ENCODE measurements around the gene TPGS1. TPM values are rescaled to one million over a fixed set of nuclear protein-coding genes. Genes with fewer than 3 reads are reported as not detected.

TPGS1 gene
- total and polyA plus RNA-seq, 2 donors (not counting 3 experiments of a cell fraction or from before 2014, with no cell fraction given): 20.9 to 24.7 TPM

DNA sequence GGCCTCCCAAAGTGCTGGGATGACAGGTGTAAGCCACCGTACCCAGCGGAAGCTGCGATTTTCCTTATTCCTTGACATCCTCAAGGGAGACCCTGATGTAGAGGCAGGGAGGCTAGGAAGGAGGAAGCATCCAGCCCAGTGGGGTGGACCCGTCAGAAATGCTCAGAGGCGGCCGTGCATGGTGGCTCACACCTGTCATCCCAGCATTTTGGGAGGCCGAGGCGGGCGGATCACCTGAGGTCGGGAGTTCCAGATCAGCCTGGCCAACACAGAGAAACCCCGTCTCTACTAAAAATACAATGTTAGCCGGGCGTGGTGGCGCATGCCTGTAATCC is 48.1 kb downstream of the TPGS1 start:
- Histone ChIP-seq H3K79me2 (ENCODE audit: control insufficient read depth, insufficient read depth, low read length) (no peaks in the 10 kb centered on the region), H3K9me1 (replicated peaks; ENCODE audit: control insufficient read depth, extremely low read depth, insufficient read depth, low read length) (no peaks in the 10 kb centered on the region), H3K9me3 (replicated peaks; ENCODE audit: control insufficient read depth, insufficient read depth, low read length) (no peaks in the 10 kb centered on the region), H3K4me1 (ENCODE audit: control insufficient read depth, extremely low read depth, insufficient read depth, low read length) (no peaks in the 10 kb centered on the region), H3K9ac (replicated peaks; ENCODE audit: extremely low read depth, insufficient read depth, low read length) (no peak overlapping the region), H2AFZ (ENCODE audit: low read depth, low read length) (no peak overlapping the region), H4K20me1 (replicated peaks; ENCODE audit: control insufficient read depth, extremely low read depth, insufficient read depth, low read length) (no peaks in the 10 kb centered on the region), H3K36me3 (ENCODE audit: control insufficient read depth in 2 of 2, extremely low read depth in 1 of 2, insufficient read depth in 2 of 2, low read length in 2 of 2) (no peaks in the 10 kb centered on the region), H3K4me2 (ENCODE audit: insufficient read depth, low read length) (no peak overlapping the region), H3K4me3 (replicated peaks in 1 of 3; ENCODE audit: insufficient read depth in 1 of 3, low read depth in 1 of 3, low read length in 3 of 3) (no peak overlapping the region), H3K27ac (ENCODE audit: insufficient read depth, low read depth, low read length) (no peak overlapping the region), H3K27me3 (ENCODE audit: control insufficient read depth in 2 of 2, insufficient read depth in 2 of 2, low read length in 2 of 2) (no peaks in the 10 kb centered on the region)
- TF ChIP-seq EZH2 (IDR thresholded peaks at IDR 0.05; ENCODE audit: borderline replicate concordance, low read depth, low read length, severe bottlenecking): no peak
- TF ChIP-seq POLR2A (IDR thresholded peaks at IDR 0.05; ENCODE audit: low read depth, low read length): no peak
- no peak for TF ChIP-seq JUN (IDR thresholded peaks at IDR 0.05; ENCODE audit: borderline replicate concordance, insufficient read depth, insufficient read length, low read depth)
- TF ChIP-seq POLR2AphosphoS5 (IDR thresholded peaks at IDR 0.05; ENCODE audit: insufficient read depth, low read depth, low read length): no peak
- TF ChIP-seq CTCF (IDR thresholded peaks at IDR 0.05; ENCODE audit: extremely low read depth in 1 of 2, insufficient read depth in 1 of 2, low read depth in 1 of 2, low read length in 2 of 2): no peak
- TF ChIP-seq, protein P1, sequence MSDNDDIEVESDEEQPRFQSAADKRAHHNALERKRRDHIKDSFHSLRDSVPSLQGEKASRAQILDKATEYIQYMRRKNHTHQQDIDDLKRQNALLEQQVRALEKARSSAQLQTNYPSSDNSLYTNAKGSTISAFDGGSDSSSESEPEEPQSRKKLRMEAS (IDR thresholded peaks at IDR 0.05; ENCODE audit: insufficient read depth, insufficient read length): no peak
- no peak for TF ChIP-seq FOS (IDR thresholded peaks at IDR 0.05; ENCODE audit: borderline replicate concordance, insufficient read depth, low read length)
- no peak for TF ChIP-seq MYC (IDR thresholded peaks at IDR 0.05; ENCODE audit: low read depth, low read length)
- TF ChIP-seq GATA2 (IDR thresholded peaks at IDR 0.05; ENCODE audit: insufficient read depth, insufficient read length, low read depth, low read length): no peak
- FAIRE-seq (no peak), DNase-seq (ENCODE audit: low read depth, low spot score) (no peak)
- POLR2A ChIA-PET: no interaction called here
- CTCF ChIA-PET: no interaction called here
- BruUV-seq (replicated peaks): no TSS peak
- intact Hi-C loops (cut with micrococcal nuclease) (no loop called here), dilution Hi-C loops (cut with MboI; ENCODE audit: extremely low pct_ligation_motif_present, low sequenced_read_pairs) (no loop called here)

All from endothelial cell of umbilical vein (primary cell).